ENCODE data around the gene CCDC73.
"Not testable (repeated sequence)": the region's sequence is repeated elsewhere in the genome, so short reads cannot be mapped to it uniquely, and the experiment has no call there.

Gene CCDC73

GRCh38 chr11:32792111-32792947, 2.1 kb downstream of the CCDC73 start:
- Histone ChIP-seq H3K27ac (ENCODE audit: low read length) (no peak overlapping the region), H3K4me1 (ENCODE audit: insufficient read depth, low read length) (no peaks in the 10 kb centered on the region), H3K27me3 (ENCODE audit: insufficient read depth, low read length) (no peaks in the 10 kb centered on the region; the same call in 1 of the 2 replicates), H3K36me3 (ENCODE audit: insufficient read depth, low read depth, low read length) (no peaks in the 10 kb centered on the region), H3K9me3 (ENCODE audit: insufficient read depth, low read depth, low read length) (no peaks in the 10 kb centered on the region), H3K4me3 (ENCODE audit: low read length) (peak overlapping the region; percentile 56), H3K9ac (ENCODE audit: low read depth, low read length) (no peak overlapping the region)

DNA sequence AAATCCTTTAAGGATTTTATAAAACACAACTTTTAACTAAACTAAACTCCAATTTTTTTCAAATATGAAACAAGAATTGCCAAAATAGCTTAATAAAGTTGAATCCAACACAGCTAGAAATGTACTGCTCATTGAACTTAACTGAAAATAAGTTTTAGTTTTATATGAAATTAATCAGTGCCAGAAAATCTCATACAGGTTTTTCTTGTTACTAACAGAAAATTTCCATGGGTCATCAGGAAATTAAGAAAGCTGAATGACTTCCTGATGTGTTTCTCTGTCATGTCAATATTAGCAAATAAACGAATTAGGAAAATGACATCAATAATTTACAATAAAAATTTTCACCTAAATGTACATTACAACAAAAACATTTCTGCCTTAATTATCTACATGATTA, 3.5 kb downstream of the CCDC73 start:
- Histone ChIP-seq H3K27me3 (ENCODE audit: insufficient read depth, low read length) (no peaks in the 10 kb centered on the region; the same call in 1 of the 2 replicates), H3K9ac (ENCODE audit: low read depth, low read length) (no peak overlapping the region), H3K36me3 (ENCODE audit: insufficient read depth, low read depth, low read length) (no peaks in the 10 kb centered on the region), H3K27ac (ENCODE audit: low read length) (no peak overlapping the region), H3K4me3 (ENCODE audit: low read length) (no peak overlapping the region), H3K4me1 (ENCODE audit: insufficient read depth, low read length) (no peaks in the 10 kb centered on the region), H3K9me3 (ENCODE audit: insufficient read depth, low read depth, low read length) (no peaks in the 10 kb centered on the region)

- no peak overlapping the region for H3K4me3 ChIP-seq (ENCODE audit: low read length)
- H3K36me3 ChIP-seq (ENCODE audit: insufficient read depth, low read depth, low read length), result no peaks in the 10 kb centered on the region
- H3K9me3 ChIP-seq (ENCODE audit: insufficient read depth, low read depth, low read length), result no peaks in the 10 kb centered on the region
- H3K27ac ChIP-seq (ENCODE audit: low read length), result no peak overlapping the region
- H3K9ac ChIP-seq (ENCODE audit: low read depth, low read length), result no peak overlapping the region
- H3K27me3 ChIP-seq (ENCODE audit: insufficient read depth, low read length), result no peaks in the 10 kb centered on the region
- H3K4me1 ChIP-seq (ENCODE audit: insufficient read depth, low read length), result no peaks in the 10 kb centered on the region
Observed at GRCh38 chr11:32786811-32787210, 7.7 kb downstream of the CCDC73 start.

DNA sequence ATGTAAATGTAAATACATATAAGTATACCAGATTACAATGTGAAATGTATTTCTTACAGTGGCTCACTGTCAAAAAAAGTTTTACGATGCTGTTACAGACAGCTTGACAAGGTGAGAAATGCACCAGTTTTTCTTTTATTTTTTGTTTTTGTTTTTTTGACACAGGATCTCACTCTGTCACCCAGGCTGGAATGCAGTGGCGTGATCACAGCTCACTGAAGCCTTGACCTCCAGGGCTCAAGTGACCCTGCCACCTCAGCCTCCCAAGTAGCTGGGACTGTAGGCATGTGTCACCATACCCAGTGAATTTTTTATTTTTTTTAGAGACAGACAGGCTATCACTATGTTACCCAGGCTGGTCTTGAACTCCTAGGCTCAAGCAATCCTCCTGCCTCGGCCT, 9.2 kb downstream of the CCDC73 start:
- no peak overlapping the region for H3K4me3 ChIP-seq (ENCODE audit: low read length)
- H3K27ac ChIP-seq (ENCODE audit: low read length), result no peak overlapping the region
- no peak overlapping the region for H3K9ac ChIP-seq (ENCODE audit: low read depth, low read length)
- H3K36me3 ChIP-seq (ENCODE audit: insufficient read depth, low read depth, low read length), result no peaks in the 10 kb centered on the region
- H3K4me1 ChIP-seq (ENCODE audit: insufficient read depth, low read length), result no peaks in the 10 kb centered on the region
- no peaks in the 10 kb centered on the region for H3K9me3 ChIP-seq (ENCODE audit: insufficient read depth, low read depth, low read length)
- no peaks in the 10 kb centered on the region for H3K27me3 ChIP-seq (ENCODE audit: insufficient read depth, low read length)

GRCh38 chr11:32781721-32782120, 12.7 kb downstream of the CCDC73 start:
- H3K36me3 ChIP-seq (ENCODE audit: insufficient read depth, low read depth, low read length), result no peaks in the 10 kb centered on the region
- no peak overlapping the region for H3K9ac ChIP-seq (ENCODE audit: low read depth, low read length)
- H3K27ac ChIP-seq (ENCODE audit: low read length), result no peak overlapping the region
- H3K4me3 ChIP-seq (ENCODE audit: low read length), result no peak overlapping the region
- H3K4me1 ChIP-seq (ENCODE audit: insufficient read depth, low read length), result no peaks in the 10 kb centered on the region
- no peaks in the 10 kb centered on the region for H3K27me3 ChIP-seq (ENCODE audit: insufficient read depth, low read length)
- no peaks in the 10 kb centered on the region for H3K9me3 ChIP-seq (ENCODE audit: insufficient read depth, low read depth, low read length)

DNA sequence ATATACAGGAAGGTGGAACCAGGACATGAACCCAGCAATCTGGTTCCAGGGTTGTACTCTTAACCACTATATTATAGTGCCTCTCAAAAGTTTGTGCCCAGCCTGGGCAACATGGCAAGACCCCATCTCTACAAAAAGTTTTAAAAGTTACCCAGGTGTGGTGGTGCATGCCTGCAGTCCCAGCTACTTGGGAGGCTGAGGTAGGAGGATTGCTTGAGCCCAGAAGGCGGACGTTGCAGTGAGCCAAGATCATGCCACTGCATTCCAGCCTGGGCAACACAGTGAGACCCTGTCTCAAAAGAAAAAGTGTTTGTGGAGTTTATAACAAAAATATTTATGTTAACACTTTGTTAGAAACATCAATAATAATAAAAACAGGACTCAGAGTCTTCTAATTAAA, 13.6 kb downstream of the CCDC73 start:
- not testable (repeated sequence) for H3K9me3 ChIP-seq (ENCODE audit: insufficient read depth, low read depth, low read length); H3K36me3 ChIP-seq (ENCODE audit: insufficient read depth, low read depth, low read length); H3K27me3 ChIP-seq (ENCODE audit: insufficient read depth, low read length); H3K9ac ChIP-seq (ENCODE audit: low read depth, low read length); H3K4me3 ChIP-seq (ENCODE audit: low read length); H3K27ac ChIP-seq (ENCODE audit: low read length); H3K4me1 ChIP-seq (ENCODE audit: insufficient read depth, low read length)

GRCh38 chr11:32779136-32779535, 15.3 kb downstream of the CCDC73 start:
- Histone ChIP-seq H3K36me3 (ENCODE audit: insufficient read depth, low read depth, low read length) (no peaks in the 10 kb centered on the region), H3K9me3 (ENCODE audit: insufficient read depth, low read depth, low read length) (no peaks in the 10 kb centered on the region), H3K9ac (ENCODE audit: low read depth, low read length) (no peak overlapping the region), H3K4me3 (ENCODE audit: low read length) (no peak overlapping the region), H3K27ac (ENCODE audit: low read length) (no peak overlapping the region), H3K27me3 (ENCODE audit: insufficient read depth, low read length) (no peaks in the 10 kb centered on the region), H3K4me1 (ENCODE audit: insufficient read depth, low read length) (no peaks in the 10 kb centered on the region)

DNA sequence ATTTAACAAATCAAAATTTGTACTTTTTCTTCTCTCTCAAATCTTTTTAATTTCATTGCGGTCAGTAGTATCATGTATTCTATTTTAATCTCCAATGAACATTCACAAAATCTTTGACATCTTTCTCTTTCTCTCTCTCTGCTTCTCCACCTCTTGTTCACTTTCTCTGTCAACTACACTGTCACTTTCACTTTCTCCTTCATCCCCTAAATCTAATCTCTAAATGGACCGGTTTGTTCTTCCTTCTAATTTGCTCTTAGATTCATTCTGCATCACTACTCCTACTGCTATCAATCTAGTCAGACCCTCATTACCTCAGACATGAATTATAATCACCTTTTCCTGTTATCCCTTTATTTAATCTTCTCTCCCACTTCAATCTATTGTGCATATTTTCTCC, 18.6 kb downstream of the CCDC73 start:
- Histone ChIP-seq H3K4me3 (ENCODE audit: low read length) (no peak overlapping the region), H3K9ac (ENCODE audit: low read depth, low read length) (no peak overlapping the region), H3K27me3 (ENCODE audit: insufficient read depth, low read length) (no peaks in the 10 kb centered on the region), H3K27ac (ENCODE audit: low read length) (no peak overlapping the region), H3K36me3 (ENCODE audit: insufficient read depth, low read depth, low read length) (no peaks in the 10 kb centered on the region), H3K4me1 (ENCODE audit: insufficient read depth, low read length) (no peaks in the 10 kb centered on the region), H3K9me3 (ENCODE audit: insufficient read depth, low read depth, low read length) (no peaks in the 10 kb centered on the region)

DNA sequence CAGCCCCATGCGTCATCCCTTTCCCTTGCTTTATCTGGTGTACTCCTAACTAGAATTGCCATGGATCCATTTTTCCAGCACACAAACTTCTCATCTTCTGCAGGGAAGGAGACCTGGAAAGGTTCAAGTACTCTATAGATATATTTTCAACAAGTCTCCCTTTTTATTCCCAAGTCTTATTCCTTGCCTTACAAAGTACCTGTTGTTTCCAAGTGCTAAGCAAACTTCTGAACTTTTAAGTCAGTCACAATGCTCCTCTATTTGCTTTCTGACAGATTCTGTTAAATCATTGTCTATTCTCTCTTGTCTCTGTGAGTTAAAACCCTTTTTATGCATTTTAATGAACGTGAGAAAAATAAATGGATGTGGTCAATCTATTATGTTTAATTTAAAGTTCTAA, 20.4 kb downstream of the CCDC73 start:
- Histone ChIP-seq H3K27me3 (ENCODE audit: insufficient read depth, low read length) (no peaks in the 10 kb centered on the region), H3K9ac (ENCODE audit: low read depth, low read length) (no peak overlapping the region), H3K9me3 (ENCODE audit: insufficient read depth, low read depth, low read length) (no peaks in the 10 kb centered on the region), H3K27ac (ENCODE audit: low read length) (no peak overlapping the region), H3K36me3 (ENCODE audit: insufficient read depth, low read depth, low read length) (no peaks in the 10 kb centered on the region), H3K4me1 (ENCODE audit: insufficient read depth, low read length) (no peaks in the 10 kb centered on the region), H3K4me3 (ENCODE audit: low read length) (no peak overlapping the region)

GRCh38 chr11:32772731-32773130, 21.7 kb downstream of the CCDC73 start:
- H3K4me1 ChIP-seq (ENCODE audit: insufficient read depth, low read length), result no peaks in the 10 kb centered on the region
- H3K9me3 ChIP-seq (ENCODE audit: insufficient read depth, low read depth, low read length), result no peaks in the 10 kb centered on the region
- no peaks in the 10 kb centered on the region for H3K27me3 ChIP-seq (ENCODE audit: insufficient read depth, low read length)
- no peak overlapping the region for H3K4me3 ChIP-seq (ENCODE audit: low read length)
- H3K9ac ChIP-seq (ENCODE audit: low read depth, low read length), result no peak overlapping the region
- no peak overlapping the region for H3K27ac ChIP-seq (ENCODE audit: low read length)
- H3K36me3 ChIP-seq (ENCODE audit: insufficient read depth, low read depth, low read length), result no peaks in the 10 kb centered on the region

DNA sequence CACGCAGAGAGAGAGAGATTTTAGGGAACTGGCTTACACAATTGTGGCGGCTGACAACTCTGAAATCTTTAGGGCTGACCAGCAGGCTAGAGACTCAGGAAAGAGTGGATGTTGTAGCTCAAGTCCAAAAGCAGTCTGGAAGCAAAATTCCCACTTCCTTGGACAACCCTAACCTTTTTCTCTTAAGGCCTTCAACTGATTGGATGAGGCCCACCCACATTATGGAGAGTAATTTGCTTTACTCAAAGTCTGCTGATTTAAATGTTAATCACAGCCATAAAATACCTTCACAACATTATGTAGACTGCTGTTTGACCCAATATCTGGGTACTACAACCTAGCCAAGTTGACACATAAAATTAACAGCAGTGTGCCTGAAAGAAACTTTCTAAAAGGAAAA, 32.7 kb downstream of the CCDC73 start:
- not testable (repeated sequence) for H3K27me3 ChIP-seq (ENCODE audit: insufficient read depth, low read length); H3K4me3 ChIP-seq (ENCODE audit: low read length); H3K9me3 ChIP-seq (ENCODE audit: insufficient read depth, low read depth, low read length); H3K9ac ChIP-seq (ENCODE audit: low read depth, low read length); H3K4me1 ChIP-seq (ENCODE audit: insufficient read depth, low read length); H3K36me3 ChIP-seq (ENCODE audit: insufficient read depth, low read depth, low read length); H3K27ac ChIP-seq (ENCODE audit: low read length)

- H3K36me3 ChIP-seq (ENCODE audit: insufficient read depth, low read depth, low read length), result no peaks in the 10 kb centered on the region
Observed at GRCh38 chr11:32758291-32758690, 36.2 kb downstream of the CCDC73 start.

More at GRCh38 chr11:32758291-32758690, 36.2 kb downstream of the CCDC73 start:
- no peak overlapping the region for H3K9ac ChIP-seq (ENCODE audit: low read depth, low read length)
- H3K27ac ChIP-seq (ENCODE audit: low read length), result no peak overlapping the region
- peaks cover 10% of the 10 kb centered on the region for H3K9me3 ChIP-seq (ENCODE audit: insufficient read depth, low read depth, low read length)
- no peaks in the 10 kb centered on the region for H3K27me3 ChIP-seq (ENCODE audit: insufficient read depth, low read length)
- H3K4me1 ChIP-seq (ENCODE audit: insufficient read depth, low read length), result no peaks in the 10 kb centered on the region
- no peak overlapping the region for H3K4me3 ChIP-seq (ENCODE audit: low read length)

Measured in iPS-20b (cell line).